ENCODE results near the gene CLCN7. TPM values are rescaled to one million over a fixed set of nuclear protein-coding genes. Genes with fewer than 3 reads are reported as not detected.

CLCN7 gene
- total RNA-seq, 1 experiment from 2014 or later, result 60.0 TPM

DNA sequence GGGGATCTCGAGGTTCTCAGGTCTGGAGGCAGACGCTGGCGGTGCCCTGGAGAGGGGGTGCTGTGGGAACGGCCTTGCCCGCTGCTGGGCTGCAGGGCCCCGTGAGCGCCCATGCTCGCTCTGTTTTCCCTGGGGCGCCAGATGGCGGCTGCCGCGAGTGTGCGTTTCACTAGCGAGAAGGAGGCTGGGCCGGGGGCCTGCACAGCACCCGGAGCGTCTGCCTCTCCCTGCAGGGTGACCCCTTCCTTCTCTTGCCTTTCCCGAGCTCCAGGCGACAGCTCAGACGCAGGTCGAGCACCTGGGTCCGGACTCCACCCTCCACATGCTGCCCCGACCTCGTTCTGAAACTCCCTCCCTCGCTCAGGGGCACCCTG, 21.0 kb upstream of the CLCN7 start:
- DNase-seq (ENCODE audit: unreplicated experiment), result no peak
- intact Hi-C loops (cut with micrococcal nuclease), result no loop called here
- Mint-ChIP-seq H3K4me1 (ENCODE audit: insufficient read depth, unreplicated experiment) (no peaks in the 10 kb centered on the region), H3K27ac (ENCODE audit: low read depth, unreplicated experiment) (no peak overlapping the region), H3K4me3 (ENCODE audit: unreplicated experiment) (no peak overlapping the region), H3K9me3 (ENCODE audit: unreplicated experiment) (no peaks in the 10 kb centered on the region), H3K36me3 (ENCODE audit: insufficient read depth, unreplicated experiment) (peaks cover 7% of the 10 kb centered on the region), H3K27me3 (ENCODE audit: insufficient read depth, unreplicated experiment) (no peaks in the 10 kb centered on the region)
- TF ChIP-seq, protein P1, sequence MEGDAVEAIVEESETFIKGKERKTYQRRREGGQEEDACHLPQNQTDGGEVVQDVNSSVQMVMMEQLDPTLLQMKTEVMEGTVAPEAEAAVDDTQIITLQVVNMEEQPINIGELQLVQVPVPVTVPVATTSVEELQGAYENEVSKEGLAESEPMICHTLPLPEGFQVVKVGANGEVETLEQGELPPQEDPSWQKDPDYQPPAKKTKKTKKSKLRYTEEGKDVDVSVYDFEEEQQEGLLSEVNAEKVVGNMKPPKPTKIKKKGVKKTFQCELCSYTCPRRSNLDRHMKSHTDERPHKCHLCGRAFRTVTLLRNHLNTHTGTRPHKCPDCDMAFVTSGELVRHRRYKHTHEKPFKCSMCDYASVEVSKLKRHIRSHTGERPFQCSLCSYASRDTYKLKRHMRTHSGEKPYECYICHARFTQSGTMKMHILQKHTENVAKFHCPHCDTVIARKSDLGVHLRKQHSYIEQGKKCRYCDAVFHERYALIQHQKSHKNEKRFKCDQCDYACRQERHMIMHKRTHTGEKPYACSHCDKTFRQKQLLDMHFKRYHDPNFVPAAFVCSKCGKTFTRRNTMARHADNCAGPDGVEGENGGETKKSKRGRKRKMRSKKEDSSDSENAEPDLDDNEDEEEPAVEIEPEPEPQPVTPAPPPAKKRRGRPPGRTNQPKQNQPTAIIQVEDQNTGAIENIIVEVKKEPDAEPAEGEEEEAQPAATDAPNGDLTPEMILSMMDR (IDR thresholded peaks at IDR 0.05; ENCODE audit: unreplicated experiment), result no peak
- ChIA-PET CTCF (no interaction called here), POLR2A (no interaction called here)
- no TSS peak for BruUV-seq (replicated peaks)

DNA sequence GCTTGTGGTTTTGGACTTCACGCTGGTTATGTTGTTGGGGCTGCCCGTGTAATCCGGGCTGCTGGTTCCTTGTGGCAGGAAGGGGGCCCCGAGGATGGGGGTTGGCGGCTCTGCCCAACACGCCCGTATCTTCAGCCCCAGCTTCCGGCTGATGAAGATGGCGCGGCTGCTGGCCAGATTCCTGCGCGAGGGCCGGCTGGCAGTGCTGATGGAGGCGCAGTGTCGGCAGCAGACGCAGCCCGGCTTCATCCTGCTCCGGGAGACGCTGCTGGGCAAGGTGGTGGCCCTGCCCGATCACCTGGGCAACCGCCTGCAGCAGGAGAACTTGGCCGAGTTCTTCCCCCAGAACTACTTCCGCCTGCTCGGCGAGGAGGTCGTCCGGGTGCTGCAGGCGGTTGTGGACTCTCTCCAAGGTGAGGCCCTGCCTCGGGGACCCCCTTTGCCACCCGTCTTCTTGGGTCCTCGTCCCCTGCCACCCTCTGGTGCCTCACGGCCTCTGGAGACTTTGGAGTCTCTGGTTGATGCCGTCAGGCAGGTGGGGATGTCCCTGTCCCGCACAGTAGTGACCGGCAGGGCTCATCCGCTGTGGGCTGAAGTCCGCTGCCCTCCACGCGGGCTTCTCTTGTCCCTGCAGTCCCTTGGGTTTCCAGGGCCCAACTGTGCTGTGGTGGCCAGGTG, 20.5 kb upstream of the CLCN7 start:
- H3K4me3 Mint-ChIP-seq (ENCODE audit: unreplicated experiment), result no peak overlapping the region
- H3K9me3 Mint-ChIP-seq (ENCODE audit: unreplicated experiment), result no peaks in the 10 kb centered on the region
- TF ChIP-seq, protein P1 (IDR thresholded peaks at IDR 0.05; ENCODE audit: unreplicated experiment), result no peak
- POLR2A ChIA-PET, result no interaction called here
- no peaks in the 10 kb centered on the region for H3K27me3 Mint-ChIP-seq (ENCODE audit: insufficient read depth, unreplicated experiment)
- no peak for DNase-seq (ENCODE audit: unreplicated experiment)
- peaks cover 7% of the 10 kb centered on the region for H3K36me3 Mint-ChIP-seq (ENCODE audit: insufficient read depth, unreplicated experiment)
- no peaks in the 10 kb centered on the region for H3K4me1 Mint-ChIP-seq (ENCODE audit: insufficient read depth, unreplicated experiment)
- intact Hi-C loops (cut with micrococcal nuclease), result no loop called here
- CTCF ChIA-PET, result interaction anchor here (0.5 kb wide), 1 partner anchor 76 kb away, joined by 5 read pairs; no protein-coding TSS in a partner anchor
- BruUV-seq (replicated peaks), result no TSS peak
- H3K27ac Mint-ChIP-seq (ENCODE audit: low read depth, unreplicated experiment), result no peak overlapping the region

- H3K4me3 Mint-ChIP-seq (ENCODE audit: unreplicated experiment), result peak overlapping the region; percentile 78
- H3K36me3 Mint-ChIP-seq (ENCODE audit: insufficient read depth, unreplicated experiment), result peaks cover 7% of the 10 kb centered on the region
- H3K27me3 Mint-ChIP-seq (ENCODE audit: insufficient read depth, unreplicated experiment), result no peaks in the 10 kb centered on the region
- no peaks in the 10 kb centered on the region for H3K9me3 Mint-ChIP-seq (ENCODE audit: unreplicated experiment)
- DNase-seq (ENCODE audit: unreplicated experiment), result no peak
- CTCF ChIA-PET, result interaction anchor here (0.5 kb wide), 1 partner anchor 75 kb away, joined by 5 read pairs; no protein-coding TSS in a partner anchor
- TF ChIP-seq, protein P1 (IDR thresholded peaks at IDR 0.05; ENCODE audit: unreplicated experiment), result no peak
- no peaks in the 10 kb centered on the region for H3K4me1 Mint-ChIP-seq (ENCODE audit: insufficient read depth, unreplicated experiment)
- POLR2A ChIA-PET, result interaction anchor here (0.6 kb wide), 1 partner anchor 96 kb away, joined by 3 read pairs; no protein-coding TSS in a partner anchor
- intact Hi-C loops (cut with micrococcal nuclease), result no loop called here
- no peak overlapping the region for H3K27ac Mint-ChIP-seq (ENCODE audit: low read depth, unreplicated experiment)
- no TSS peak for BruUV-seq (replicated peaks)
These were observed 19.9 kb upstream of the CLCN7 start for GRCh38 chr16:1494711-1495110.

DNA sequence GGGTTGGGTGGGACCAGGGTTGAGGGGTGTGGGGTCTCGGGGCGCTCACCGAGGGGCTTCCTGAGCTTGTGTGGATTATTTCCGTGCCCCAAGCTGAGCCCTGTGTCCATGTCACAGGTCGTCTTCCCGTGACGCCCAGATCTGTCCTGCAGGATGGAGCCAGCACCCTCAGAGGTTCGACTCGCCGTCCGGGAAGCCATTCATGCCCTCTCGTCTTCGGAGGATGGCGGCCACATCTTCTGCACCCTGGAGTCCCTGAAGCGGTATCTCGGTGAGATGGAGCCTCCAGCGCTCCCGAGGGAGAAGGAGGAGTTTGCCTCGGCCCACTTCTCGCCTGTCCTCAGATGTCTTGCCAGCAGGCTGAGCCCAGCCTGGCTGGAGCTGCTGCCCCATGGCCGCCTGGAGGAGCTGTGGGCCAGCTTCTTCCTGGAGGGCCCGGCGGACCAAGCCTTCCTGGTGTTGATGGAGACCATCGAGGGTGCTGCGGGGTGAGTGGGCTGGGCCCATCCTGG, 19.4 kb upstream of the CLCN7 start:
- Mint-ChIP-seq H3K27me3 (ENCODE audit: insufficient read depth, unreplicated experiment) (no peaks in the 10 kb centered on the region), H3K27ac (ENCODE audit: low read depth, unreplicated experiment) (no peak overlapping the region), H3K9me3 (ENCODE audit: unreplicated experiment) (no peaks in the 10 kb centered on the region), H3K4me3 (ENCODE audit: unreplicated experiment) (peak overlapping the region; percentile 78), H3K36me3 (ENCODE audit: insufficient read depth, unreplicated experiment) (peaks cover 7% of the 10 kb centered on the region), H3K4me1 (ENCODE audit: insufficient read depth, unreplicated experiment) (no peaks in the 10 kb centered on the region)
- POLR2A ChIA-PET, result interaction anchor here (0.6 to 2.2 kb wide), 5 partner anchors 65 to 184 kb away, joined by 3 to 10 read pairs (median 4); partner anchors contain the start of genes IFT140, JPT2 and UQCC4
- intact Hi-C loops (cut with micrococcal nuclease), result no loop called here
- TF ChIP-seq, protein P1 (IDR thresholded peaks at IDR 0.05; ENCODE audit: unreplicated experiment), result peak; percentile 45
- BruUV-seq (replicated peaks), result TSS peak; percentile 32
- CTCF ChIA-PET, result interaction anchor here (0.6 kb wide), 1 partner anchor 288 kb away, joined by 3 read pairs; the partner anchor contains the start of genes NUBP2 and SPSB3
- peak; percentile 61 for DNase-seq (ENCODE audit: unreplicated experiment)
